ENCODE results near the gene FAM222B.

DNA sequence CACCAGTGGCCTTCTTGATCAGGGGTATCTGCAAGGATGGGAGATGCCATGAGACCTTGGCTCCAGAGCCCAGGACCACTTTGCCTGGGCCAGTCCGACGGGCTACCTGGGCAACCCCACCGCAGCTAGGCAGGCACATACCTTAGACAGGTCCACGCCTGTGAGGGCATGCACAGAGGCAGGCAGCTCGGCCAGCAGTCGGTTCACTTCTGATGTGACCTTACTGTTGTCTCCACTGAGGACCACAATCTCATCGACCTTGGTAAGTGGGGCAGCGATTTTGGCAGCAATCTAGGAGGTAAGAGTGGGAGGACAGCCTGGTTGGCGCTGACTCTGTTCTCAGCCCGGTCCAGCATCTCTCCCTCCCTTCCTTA is 38.0 kb upstream of the FAM222B start:
- TF ChIP-seq, protein P1, sequence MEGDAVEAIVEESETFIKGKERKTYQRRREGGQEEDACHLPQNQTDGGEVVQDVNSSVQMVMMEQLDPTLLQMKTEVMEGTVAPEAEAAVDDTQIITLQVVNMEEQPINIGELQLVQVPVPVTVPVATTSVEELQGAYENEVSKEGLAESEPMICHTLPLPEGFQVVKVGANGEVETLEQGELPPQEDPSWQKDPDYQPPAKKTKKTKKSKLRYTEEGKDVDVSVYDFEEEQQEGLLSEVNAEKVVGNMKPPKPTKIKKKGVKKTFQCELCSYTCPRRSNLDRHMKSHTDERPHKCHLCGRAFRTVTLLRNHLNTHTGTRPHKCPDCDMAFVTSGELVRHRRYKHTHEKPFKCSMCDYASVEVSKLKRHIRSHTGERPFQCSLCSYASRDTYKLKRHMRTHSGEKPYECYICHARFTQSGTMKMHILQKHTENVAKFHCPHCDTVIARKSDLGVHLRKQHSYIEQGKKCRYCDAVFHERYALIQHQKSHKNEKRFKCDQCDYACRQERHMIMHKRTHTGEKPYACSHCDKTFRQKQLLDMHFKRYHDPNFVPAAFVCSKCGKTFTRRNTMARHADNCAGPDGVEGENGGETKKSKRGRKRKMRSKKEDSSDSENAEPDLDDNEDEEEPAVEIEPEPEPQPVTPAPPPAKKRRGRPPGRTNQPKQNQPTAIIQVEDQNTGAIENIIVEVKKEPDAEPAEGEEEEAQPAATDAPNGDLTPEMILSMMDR (IDR thresholded peaks at IDR 0.05; ENCODE audit: low read depth, low read length) = no peak
- TF ChIP-seq, protein P2, sequence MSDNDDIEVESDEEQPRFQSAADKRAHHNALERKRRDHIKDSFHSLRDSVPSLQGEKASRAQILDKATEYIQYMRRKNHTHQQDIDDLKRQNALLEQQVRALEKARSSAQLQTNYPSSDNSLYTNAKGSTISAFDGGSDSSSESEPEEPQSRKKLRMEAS (IDR thresholded peaks at IDR 0.05; ENCODE audit: low read depth, low read length) = no peak
- TF ChIP-seq POLR2A (IDR thresholded peaks at IDR 0.05; ENCODE audit: extremely low read depth, insufficient read length) = no peak
